D341Med (cell line): ENCODE data around the gene ZNF385C.

ENCODE experiments used
- DNase-seq: peaks from one replicate; pipeline ENCODE4 v3.0.0; 2012; ENCODE audit warnings: low spot score

The ZNF385C gene

GRCh38 chr17:41988418-41988817, 109.9 kb downstream of the ZNF385C start:
- no peak for DNase-seq

DNA sequence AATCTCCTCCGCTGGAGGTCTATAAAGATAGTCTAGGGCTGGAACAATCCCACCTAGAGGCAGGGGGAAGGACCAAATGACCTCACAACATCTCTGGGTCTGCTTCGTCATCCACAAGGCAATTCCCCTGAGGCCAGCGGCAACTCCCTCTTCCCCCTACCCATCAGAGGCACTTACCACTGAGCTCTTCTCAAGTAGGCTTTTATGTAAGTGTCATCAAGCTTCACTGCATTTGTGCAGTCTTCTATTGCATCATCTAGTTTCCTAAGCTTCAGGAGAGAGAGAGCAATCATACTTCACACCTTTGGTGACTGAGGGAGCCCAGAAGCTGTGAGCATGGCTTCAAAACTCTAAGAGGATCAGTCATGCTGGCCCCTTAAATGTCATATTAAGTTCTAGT, 110.6 kb downstream of the ZNF385C start:
- peak; percentile 49 for DNase-seq

DNA sequence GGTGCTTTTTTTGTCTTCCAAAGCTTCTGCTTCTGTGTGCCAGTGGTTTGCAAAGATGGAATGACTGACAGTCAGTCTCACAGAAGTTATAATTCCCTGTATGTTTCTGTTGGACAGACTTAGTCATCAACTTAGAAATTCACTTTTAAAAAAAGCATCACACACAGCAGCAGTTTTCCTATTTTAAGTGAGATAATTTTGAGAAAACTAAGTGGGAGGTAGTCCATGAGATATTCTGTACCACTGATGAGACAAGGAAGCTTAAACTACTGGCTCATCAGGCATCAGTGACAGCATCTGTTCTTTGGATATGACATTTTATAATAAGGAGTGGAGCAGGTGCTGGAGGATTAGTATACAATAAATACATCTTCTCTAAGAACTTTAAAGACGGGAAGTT, 111.6 kb downstream of the ZNF385C start:
- DNase-seq, result no peak

GRCh38 chr17:41985919-41986318, 112.4 kb downstream of the ZNF385C start:
- DNase-seq, result no peak

DNA sequence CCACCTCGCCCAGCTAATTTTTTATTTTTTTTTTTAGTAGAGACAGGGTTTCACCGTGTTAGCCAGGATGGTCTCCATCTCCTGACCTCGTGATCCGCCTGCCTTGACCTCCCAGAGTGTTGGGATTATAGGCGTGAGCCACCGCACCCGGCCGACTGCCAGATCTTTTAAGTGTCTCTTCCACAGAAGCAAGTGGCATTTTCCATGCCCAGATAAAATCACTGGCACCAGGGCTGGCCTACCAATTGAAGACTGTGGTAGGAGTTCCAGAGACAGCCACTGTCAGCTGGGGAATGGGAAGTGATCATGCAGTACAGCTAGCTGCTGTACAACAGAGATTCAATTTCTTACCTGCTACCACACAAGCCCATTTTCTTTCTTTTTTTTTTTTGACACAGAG, 113.8 kb downstream of the ZNF385C start:
- no peak for DNase-seq

DNA sequence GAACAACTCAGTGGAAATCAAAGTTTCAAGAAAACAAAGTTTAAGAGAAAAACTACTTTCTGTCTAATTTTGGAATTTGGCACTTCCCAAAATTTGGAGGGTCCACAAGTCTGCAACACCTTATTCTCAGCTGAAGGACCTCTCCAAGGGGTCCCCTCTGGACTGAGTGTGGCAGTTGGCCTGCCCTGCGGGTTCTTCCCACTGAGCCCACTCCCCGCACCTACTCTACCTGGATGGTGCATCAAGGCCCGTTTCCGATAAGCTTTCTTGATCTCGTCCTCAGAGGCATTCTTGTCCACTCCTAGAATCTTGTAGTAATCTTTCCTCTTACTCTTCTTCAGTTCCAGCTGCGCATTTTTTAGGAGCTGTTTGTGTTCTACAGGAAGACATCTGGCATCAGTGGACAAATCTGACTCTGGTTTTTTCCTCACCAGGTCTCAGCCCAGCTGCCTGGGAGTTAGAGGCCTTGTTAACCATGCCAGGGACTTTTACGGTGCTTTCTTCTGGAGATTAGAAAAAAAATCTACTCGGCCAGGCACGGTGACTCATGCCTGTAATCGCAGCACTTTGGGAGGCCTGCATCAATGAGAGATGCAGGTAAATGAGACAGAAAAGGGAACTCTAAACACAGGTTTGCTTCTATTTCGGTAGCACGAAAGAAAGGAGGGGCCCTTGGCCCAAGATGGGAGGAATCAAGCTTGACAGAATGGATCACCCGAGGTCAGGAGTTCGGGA, 116.1 kb downstream of the ZNF385C start:
- no peak for DNase-seq

DNA sequence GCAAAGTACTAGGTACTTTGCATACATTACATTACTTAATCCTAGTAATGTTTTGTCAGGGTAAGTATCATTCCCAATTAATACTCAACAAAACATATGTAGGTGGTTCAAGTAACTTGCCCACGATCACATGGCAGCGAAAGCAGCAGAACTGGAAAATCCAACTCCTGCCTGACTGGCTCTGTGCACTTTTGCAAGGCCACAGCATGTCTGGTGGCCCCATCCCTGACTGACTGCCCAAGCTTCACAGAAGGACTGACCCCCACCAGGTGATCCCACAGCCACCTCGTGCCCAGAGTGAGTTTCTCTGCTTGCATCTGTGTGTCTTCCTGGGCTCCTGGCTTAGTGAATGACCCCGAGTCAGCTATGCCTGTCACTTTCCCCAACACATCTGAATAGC, 120.3 kb downstream of the ZNF385C start:
- no peak for DNase-seq

DNA sequence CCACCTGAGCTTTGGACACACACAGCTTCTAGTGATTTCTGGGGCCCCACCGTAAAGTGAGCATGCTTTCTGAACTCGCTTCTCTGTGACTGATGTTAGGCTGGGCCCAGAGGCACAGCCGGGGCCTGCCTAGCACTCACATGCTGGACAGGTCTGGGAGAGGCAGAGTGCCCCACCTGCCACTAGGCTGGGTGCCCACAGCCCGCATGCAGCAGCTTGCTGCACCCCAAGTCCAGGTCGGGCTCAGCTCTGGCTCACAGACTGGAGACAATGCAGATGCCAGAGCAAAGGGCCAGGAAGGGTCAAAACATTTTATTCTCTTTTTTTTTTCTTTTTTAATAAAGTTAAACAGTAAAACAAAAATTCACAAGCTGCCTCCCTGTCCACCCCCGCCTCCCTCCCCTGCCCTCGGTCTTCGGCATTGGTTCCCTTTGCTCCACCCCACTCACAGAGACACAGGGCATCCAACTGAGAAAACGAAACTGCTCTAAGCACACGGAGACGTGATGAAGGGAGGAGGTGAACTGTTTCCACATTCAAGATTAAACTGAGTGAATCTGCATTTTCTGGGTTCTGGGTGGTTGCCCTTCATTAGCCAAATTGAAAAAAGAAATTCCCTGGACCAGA, 122.0 kb downstream of the ZNF385C start:
- no peak for DNase-seq
